Stimulated activated CD8-positive, alpha-beta memory T cell treated with anti-CD3 and anti-CD28 coated beads, Interleukin-2, amount 100 ng/mL, for 1 hour (primary cell): ENCODE data around the gene TMPRSS3.

Experiments used
- DNase-seq, 2 donors: peaks; one replicate each; pipeline ENCODE4 v3.0.0-alpha.2; 2020; ENCODE audit warnings: low read depth in 2 of 2

TMPRSS3 gene

DNA sequence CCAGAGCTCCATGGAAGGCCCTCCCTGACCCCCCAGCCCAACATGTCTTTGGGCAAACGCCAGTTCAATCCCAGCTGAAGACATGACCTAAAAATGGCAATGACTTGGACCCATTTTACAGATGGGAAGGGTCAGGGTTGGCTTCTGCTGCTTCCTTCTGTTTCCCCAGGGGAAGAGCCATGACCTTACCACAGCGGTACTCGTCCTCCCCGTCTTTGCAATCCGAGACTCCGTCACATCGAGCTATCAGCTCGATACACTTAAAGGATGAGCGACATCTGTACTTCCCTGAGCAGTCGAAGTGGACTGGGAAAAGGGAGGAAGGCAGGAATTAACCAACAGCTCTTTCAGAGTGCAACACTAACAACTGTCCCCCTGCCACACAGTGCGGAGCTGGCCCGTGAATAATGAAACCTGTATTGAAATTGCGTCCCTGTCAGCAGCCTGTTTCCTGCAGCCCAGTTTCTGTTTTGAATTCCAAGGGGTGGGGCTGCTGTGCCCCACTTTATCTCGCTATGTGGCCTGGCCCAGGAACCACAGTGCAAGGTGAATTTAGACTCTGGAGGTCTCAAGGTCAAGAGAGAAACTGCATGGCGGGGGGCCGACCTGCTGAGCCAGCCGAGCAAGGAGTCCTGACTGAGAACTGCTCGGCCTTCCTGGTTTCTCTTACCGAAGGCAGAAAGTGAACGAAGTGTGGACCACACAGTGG lies 7.0 kb downstream of the TMPRSS3 start:
- no peak for DNase-seq

DNA sequence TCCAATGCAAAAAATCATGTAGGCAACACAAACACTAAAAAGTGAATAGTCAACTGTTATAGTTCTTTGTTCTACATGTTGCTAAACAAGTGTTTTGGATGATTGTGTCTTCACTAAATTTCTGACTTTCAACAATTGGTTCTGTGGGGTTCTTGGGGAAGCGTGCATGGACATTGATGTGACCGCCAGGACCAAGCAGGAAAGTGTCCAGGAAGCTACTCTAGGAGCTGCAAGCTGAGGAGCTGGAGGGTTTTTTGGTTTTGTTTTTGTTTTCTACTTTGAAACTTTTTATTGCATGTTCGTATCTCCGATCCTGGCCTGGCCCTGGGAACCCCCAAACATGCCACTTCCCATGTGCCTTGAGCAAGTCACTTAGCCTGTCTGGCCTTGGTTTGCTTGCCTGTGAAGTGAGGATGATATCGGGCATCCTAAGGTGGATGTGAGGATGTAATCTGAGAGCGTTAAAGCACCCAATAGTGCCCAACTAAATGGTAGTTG lies 8.0 kb downstream of the TMPRSS3 start:
- DNase-seq: no peak

DNA sequence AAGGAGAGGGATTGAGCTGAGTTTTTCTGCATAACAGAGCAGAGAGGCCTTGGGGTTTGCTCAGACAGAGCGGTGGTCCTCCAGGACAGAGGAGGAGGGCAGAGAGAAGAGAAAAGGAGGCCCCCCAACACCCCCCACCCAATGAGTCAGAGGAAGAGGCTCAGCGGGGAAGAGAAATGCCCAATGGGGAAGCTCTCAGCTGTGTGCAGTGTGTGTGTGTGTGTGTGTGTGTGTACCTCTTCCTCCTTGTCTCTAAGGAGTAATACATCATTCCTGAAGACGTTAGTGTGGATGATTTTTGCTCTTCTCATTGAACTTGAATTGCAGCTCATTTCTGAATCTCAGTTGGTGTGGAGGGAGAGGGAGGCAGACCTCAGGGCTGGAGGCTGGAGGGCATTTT lies 8.7 kb downstream of the TMPRSS3 start:
- DNase-seq: no peak

DNA sequence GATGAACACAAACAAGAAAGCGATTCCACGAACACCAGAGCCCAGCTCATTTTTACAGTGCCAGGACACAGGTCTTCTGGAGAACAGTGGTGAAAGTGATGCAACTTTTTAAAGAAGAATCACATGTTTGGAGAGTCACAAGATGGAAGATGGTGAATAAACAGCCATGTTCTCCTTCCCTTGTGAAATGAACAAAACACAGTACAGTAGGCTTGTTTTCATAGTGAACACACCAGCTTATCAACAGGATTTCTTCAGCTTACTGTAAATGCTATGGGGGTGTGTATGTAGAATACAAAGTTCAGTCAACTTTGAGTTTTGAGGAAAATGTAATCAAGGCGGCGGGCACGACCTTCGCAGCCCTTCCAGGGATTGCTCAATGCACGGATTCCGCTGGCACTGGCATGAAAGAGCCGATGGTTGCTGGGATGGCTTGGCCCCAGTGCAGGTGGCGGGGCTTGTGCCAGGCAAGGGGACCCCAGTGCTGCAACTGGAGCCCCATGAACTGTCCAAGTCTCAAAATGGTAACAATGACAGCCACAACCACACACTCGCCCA lies 9.7 kb downstream of the TMPRSS3 start:
- no peak for DNase-seq

DNA sequence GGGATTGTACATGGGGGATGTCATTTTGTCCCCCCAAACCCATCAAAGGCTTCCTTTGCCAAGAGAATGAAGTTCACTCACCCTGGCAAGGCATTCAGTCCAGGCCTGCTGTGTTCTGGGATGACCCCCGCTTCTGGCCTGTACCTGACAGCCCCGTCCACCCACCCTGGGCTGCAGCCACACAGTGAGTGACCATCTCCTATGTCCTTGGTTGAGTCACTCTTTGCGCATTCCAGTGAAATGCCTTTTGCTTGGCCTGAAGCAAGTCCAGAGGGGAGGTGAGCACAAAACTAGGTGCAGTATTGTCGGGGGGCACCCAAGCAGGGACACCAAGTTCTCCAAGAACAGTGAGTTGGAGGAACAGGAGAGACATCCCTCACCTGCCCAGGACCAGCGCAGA lies 10.2 kb downstream of the TMPRSS3 start:
- no peak for DNase-seq

DNA sequence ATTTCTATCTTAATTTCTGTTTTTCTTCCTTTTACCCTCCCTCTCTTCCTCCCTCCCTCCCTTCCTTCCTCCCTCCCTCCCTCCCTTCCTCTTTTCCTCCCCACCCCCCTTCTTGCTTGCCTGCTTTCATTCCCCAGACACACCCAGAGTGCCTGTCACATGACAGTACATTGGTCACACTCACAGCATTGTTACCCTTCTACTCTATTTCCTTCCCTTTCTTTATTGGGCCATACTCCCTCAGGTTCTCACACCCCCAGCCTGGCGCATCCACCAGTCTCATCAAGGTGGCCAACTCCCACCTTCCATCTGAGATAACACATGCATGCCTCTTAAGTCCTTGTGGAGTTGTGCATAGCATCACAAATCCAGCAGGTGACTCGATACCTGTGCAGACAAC lies 10.9 kb downstream of the TMPRSS3 start:
- DNase-seq: no peak

DNA sequence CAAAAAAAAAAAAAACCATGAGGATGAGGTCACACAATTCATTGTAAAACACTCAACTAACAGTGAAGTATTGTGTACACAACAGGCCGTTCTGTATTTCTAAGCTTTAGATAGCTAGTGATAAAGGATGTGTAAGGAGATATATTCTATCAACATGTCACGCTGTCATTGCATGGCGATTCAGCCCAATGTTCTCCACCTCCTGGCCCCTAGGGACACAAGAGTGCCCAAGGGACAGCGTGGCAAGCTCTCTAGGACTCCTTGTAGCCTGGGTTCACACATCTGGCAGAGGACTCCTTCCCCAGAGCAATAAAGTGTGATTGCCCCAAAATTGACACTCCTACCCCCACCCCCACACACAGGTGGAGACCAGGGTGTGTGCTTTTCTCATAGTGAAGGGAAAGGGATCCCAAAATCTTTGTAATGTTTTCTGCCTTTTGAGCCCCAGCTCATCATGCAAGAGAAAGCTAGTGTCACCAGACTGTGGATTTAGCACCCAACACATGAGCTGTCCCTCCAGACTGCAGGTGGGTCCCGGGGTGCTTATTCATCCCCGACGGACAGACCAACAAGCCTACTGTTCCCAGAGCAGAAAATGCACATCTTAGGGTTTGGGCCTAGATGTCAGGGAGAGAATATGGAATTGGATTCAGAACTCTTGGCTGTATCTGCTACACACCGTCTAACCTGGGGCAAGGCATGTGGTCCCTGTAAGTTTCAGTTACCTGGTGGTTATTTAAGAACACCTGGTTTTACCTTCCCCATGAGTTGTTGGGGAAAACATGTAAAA lies 11.5 kb downstream of the TMPRSS3 start:
- no peak for DNase-seq

DNA sequence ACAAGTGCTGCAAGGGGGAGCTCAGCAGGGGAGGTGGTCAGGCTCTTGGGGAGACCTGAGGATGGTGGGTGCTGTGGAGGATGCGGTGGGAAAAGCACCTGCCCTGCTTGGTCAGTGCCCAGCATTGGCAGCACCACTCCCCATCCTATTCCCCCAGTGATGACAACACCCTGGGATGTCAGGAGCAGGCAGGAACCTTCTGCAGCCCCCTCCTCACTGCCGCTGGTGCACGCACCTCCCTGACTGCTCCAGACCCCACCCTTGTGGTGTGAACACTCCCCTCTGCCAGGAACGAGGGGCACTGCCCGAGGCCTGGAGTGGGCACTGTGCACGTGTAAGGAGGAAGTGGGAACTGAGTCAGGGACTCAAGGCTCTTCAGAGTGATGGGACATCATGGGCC lies 12.5 kb downstream of the TMPRSS3 start:
- DNase-seq: no peak

DNA sequence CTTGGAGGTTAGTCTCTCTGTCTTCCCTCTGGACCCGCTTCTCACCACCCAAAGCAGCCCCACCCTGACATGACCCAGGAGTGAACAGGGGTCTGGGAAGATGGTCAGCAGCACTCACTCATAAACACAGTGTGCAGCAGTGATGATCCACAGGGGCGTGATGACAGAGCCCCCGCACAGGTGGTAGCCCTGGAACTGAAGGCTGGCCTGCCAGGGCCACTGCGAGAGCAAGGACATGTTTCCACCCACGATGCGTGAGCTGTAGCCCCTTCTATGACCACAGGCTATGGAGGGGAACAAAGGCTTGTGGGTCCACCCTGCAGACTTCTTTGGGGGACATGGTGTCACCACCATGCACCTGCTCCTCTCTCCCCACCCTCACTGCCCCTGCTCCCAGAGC lies 12.9 kb downstream of the TMPRSS3 start:
- DNase-seq: no peak

DNA sequence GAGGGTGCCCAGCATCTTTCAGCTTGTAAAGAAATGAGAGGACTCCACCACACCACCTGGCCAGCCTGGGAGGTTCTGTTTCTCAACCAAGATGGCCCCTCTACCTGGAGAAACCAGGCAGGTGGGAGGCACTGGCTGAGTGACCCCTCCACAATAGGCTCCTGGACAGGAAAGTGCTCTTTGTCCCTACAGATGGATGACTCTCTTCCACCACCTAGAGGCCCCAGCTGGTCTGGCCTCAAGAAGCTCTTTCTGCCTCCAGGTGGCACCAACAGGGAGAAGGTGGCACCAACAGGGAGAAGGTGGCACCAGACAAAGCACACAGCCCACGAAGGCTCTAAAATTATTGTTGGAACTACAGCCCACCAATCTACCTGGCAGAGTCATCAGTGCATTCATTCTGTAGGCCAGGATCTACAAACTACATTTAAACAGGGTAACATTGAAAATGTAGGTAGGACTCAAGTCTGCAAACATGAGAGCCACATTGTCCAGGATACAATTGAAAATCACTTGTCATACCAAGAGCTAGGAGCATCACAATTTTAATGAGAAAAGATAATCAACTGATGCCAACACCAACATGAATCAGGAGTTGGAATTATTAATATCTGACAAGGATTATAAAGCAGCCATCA lies 14.4 kb downstream of the TMPRSS3 start:
- no peak for DNase-seq

DNA sequence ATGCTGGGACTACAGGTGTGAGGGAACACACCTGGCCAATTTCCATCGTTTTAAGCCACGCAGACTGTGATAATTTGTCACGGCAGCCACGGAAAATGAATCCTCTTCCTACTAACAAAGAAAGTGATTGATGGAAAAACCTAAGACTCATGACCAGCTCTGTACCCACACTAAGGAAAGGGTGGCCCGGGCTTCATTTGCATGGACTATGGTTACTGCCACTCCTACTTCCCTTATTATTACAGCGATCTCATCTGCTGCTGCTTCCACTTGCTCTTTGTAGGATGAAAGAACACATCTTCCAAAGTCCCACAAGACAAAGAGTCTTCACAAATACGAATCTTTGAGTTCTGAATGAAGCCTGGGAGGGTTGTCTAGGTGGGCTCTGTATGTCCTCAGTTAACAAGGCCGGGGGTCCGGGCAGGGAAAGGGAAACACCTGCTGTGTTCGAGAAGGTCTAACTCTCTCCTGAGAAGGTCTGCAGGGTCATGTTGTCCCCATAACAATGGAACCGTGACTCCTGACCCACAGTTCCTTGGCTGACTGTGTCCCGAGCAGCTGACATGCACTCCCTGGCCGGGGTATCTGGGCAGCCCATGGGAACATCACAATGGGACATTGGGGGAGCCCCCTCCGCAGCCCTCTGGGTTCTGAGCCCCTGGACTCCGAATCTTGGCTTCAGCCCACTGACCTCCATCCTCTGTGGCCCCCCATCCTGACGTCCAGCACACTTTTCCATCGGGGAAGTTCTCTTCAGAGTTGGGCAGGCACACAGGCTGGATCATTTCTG lies 16.2 kb downstream of the TMPRSS3 start:
- no peak for DNase-seq

DNA sequence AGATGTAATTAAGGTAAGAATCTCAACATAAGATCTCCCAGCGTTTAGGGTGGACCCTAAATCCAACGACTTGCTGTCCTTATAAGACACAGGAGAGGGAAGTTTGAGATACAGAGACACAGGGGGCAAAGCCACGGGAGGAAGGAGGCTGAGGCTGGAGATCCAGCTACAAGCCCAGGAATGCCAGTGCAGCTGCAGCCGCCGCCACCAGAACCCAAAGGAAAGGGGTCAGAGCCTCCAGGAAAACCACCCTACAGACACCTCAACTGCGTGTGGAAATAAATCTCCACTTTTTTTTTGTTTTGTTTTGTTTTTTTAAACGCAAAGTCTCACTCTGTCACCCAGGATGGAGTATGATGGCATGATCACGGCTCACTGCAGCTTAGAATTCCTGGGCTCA lies 17.4 kb downstream of the TMPRSS3 start:
- DNase-seq: no peak

DNA sequence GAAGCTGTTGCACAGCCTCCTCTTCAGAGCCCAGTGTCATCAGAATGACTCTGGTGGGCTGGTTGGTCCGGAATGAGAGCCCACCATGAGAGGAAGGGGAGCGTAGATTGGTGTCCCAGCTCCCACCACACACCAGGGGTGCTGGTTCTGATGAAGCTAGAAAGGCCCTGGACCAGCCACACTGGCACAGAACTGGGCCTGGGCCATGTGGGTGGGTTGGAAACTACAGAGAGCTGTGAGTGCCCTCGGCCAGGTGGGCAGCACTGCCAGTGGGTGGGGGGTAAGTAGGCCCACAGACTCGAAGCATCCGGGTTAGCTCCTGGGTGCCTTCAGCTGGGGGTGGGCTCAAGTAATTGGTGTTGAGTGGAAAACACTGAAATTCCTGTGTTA lies 17.9 kb downstream of the TMPRSS3 start:
- no peak for DNase-seq

DNA sequence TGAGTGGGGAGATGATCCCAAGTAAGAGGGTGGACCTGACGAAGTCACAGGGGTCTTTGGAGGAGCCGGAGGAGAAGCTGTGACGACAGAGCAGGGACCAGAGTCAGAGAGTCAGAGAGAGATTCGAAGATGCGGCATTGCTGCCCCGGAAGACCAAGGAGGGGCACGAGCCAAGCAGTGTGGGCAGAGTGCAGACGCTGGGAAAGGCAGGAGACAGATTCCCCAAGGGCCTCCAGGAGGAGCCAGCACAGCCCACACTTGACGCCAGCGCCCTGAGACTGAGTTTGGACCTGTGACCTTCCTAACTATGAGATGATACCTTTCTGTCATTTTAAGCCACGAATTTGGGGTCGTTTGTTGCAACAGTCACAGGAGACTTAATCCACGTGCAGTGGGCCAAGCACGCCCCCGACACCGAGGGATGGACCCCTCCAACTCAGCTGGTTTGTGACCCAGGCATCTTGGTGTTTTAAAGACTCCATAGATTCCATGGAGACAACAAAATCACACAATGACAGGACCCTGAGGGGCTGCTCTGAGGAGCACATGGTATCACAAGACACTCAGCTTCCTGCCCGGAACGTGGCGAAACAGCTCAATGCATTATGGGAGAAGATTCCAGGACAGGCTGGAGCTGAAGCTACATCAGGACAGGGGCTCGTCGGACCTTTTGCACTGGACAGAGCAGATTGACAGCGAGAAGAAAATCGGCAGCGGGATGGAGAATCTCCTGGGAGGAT lies 18.5 kb downstream of the TMPRSS3 start:
- no peak for DNase-seq

DNA sequence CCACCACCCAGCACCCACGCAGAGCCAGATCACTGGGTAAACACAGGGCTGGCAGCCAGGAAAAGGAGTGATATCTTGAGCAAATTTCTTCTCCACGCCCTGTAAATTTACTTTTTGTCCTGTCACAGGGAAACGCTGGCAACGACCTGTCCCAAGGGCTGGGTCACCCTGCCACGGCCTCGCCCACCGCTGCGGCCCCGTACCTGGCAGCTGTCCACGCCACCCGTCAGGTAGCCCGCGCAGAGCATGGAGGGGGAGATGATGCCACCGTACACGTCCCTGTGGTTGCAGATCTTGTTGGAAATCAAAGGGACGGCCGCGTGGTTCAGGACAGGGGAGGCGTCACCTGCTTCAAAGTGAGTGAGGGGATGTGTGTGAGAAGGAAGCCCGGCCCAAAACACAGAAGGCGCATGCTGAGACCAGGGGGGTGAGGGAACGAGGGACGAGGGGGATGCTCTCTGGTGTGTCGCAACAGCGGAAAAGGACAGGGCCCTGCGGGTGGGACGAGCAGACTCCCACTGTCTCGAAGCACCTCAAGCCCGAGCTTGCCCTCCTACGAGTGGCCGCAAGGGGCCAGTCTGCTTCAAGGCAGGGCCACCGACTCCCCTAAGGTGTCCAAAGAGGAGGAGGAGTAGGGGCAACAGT lies 19.4 kb downstream of the TMPRSS3 start:
- DNase-seq: no peak

DNA sequence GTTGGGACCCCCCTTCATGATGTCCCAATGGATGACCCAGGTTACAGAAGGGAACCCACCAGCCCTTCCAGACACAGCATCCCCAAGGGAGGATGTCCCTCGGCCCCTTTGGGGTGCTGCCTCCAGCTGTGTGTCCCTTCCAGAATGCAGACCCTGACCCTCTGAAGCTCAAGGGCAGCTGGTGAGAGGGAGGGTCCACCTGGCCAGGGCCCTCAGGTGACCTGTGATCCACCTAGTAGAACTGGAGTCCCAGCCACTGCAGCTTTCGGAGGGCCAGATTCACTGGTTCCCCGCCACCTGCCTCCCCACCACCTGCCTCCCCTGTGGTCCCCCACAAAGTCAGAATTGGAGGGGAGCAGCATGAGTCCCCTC lies 19.9 kb downstream of the TMPRSS3 start:
- DNase-seq: no peak

DNA sequence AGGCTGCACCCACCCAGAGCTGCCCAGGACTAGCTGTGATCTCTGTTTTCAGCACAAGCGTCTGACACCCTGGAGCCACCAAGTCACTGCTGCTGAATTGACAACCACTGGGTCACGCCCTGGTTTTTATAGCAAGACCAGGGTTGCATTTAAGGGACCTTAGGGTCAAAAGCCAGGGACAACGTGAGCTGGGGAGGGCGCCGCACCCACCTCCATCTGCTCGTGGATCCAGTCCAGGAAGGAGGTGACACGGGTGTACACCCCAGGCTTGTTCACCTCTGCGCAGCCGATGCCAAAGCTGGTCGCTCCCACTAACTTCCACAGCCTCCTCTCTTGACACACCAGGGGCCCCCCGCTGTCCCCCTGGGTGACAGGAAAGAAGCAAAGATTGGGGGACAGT lies 20.3 kb downstream of the TMPRSS3 start:
- no peak for DNase-seq

DNA sequence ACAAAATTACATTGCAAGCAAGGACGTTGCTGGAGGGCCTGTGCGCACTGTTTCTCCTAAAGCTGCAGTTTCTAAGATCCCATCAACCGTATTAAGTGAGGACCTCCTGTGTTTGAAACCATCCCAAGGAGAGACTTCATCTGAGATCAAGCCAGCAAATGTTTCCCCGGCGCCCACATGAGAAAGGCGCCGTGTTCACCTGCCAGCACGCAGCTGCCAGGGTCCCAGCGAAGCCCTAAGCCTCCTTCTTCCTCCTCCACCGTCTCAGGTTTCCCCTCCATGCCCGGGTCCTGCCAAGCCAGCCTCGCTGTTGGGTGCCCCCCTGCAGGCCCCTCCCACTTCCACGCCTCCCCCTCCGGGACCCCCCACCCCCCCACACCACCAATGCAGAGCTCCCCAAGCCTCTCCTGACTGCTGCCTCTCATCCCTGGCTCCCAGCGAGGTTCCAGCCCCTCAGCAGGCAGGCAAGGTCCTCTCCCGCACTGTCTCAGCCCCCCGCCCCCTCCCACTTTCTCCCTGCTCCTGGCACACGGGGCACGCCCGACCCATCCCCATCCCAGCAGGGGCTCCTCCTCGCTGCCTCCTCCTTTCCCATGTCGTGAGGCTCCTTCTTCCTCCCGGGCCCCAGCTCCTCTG lies 20.9 kb downstream of the TMPRSS3 start:
- no peak for DNase-seq

DNA sequence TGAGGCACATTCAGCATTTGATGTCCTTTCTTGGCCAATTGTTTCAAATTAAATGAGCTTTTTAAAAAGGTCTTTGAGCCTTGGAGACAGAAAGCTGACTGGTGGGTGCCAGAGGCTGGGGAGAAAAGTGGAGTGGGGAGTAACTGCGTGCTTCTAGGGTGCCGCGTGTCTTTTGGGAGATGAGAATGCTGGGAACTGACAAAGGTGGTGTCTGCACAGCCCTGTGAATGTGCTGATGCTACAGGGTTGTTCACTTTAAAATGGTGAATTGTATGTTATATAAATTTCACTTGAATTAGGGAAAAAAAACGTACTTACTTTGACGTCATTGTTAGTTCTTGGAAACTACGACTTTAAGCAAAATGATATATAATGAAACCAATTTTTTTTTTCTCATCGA lies 21.4 kb downstream of the TMPRSS3 start:
- DNase-seq: no peak

DNA sequence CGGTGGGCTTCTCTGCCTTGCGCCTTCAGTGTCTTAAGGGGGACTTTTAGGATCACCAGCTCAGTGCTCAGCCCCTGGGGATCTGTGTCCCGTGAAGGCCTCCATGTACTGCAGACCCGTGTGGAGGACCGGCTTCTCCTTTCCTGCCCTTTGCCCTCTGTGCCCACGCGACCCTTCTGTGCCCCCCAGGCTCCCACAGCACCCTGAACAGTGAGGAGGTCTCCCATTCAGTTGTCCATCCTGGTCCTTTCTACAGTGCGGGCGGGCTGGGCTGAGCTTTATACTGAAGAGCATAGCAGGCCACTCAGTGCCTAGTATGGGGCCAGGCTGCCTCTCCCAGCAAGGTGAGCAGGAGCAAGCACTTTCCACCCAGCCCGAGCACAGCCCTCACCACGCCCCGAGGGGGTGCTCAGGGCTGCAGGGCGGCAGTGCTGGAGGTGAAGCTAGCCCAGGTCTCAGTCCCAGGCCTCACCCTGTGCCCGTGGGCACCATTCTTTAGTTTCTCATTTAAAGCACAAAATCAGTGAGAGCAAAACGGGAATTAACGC lies 21.9 kb downstream of the TMPRSS3 start:
- no peak for DNase-seq
